HS-27A (cell line): ENCODE results near the gene SORCS1.

ENCODE experiments used
- DNase-seq: peaks from one replicate; pipeline ENCODE4 v3.0.0-alpha.2; 2012; ENCODE audit warnings: low read depth, missing footprints

SORCS1 gene

GRCh38 chr10:107163881-107164861, at the start of gene SORCS1:
Gene SORCS1, minus strand, starts transcription at chr10:107164706.
- no peak for DNase-seq

- DNase-seq: no peak
These were observed 49.8 kb upstream of the SORCS1 start for GRCh38 chr10:107214261-107214660.

GRCh38 chr10:107213861-107214260, 49.4 kb upstream of the SORCS1 start:
- DNase-seq: no peak

GRCh38 chr10:107206833-107207232, 42.3 kb upstream of the SORCS1 start:
- no peak for DNase-seq

- no peak for DNase-seq
These were observed 5.0 kb upstream of the SORCS1 start for GRCh38 chr10:107169516-107169915.

GRCh38 chr10:107168738-107169137, 4.2 kb upstream of the SORCS1 start:
- DNase-seq: no peak

- DNase-seq: no peak
These were observed 1.9 kb upstream of the SORCS1 start for GRCh38 chr10:107166403-107166802.

- no peak for DNase-seq
These were observed 486 bp upstream of the SORCS1 start for GRCh38 chr10:107164992-107165391.

GRCh38 chr10:107163076-107163855, 1.2 kb downstream of the SORCS1 start:
- DNase-seq: no peak

- DNase-seq: no peak
These were observed 3.6 kb downstream of the SORCS1 start for GRCh38 chr10:107160866-107161265.

GRCh38 chr10:107159871-107160270, 4.6 kb downstream of the SORCS1 start:
- no peak for DNase-seq

GRCh38 chr10:107157071-107157470, 7.4 kb downstream of the SORCS1 start:
- DNase-seq: no peak

GRCh38 chr10:107152087-107152486, 12.4 kb downstream of the SORCS1 start:
- DNase-seq: no peak

- DNase-seq: no peak
These were observed 15.6 kb downstream of the SORCS1 start for GRCh38 chr10:107148906-107149305.

GRCh38 chr10:107144490-107144889, 20.0 kb downstream of the SORCS1 start:
- no peak for DNase-seq

GRCh38 chr10:107141524-107142061, 22.9 kb downstream of the SORCS1 start:
- no peak for DNase-seq

- DNase-seq: no peak
These were observed 25.3 kb downstream of the SORCS1 start for GRCh38 chr10:107139237-107139636.

GRCh38 chr10:107133656-107134055, 30.9 kb downstream of the SORCS1 start:
- no peak for DNase-seq

GRCh38 chr10:107129000-107129399, 35.5 kb downstream of the SORCS1 start:
- no peak for DNase-seq

- no peak for DNase-seq
These were observed 37.9 kb downstream of the SORCS1 start for GRCh38 chr10:107126512-107127065.

GRCh38 chr10:107122703-107123102, 41.8 kb downstream of the SORCS1 start:
- no peak for DNase-seq

GRCh38 chr10:107118866-107119265, 45.6 kb downstream of the SORCS1 start:
- no peak for DNase-seq
